HepG2 (cell line): ENCODE data around the gene RPA1. TPM values are rescaled to one million over a fixed set of nuclear protein-coding genes. Genes with fewer than 3 reads are reported as not detected.

Source experiments
- CHD2 ChIP-seq: IDR thresholded peaks from 2 replicates; pipeline ENCODE4 v1.6.1; 2011; ENCODE audit warnings: low read depth, low read length, improper control_type of control experiment
- CREM ChIP-seq, 2 experiments: sonication (generic) in 1 of 2; formaldehyde crosslinking in 1 of 2; IDR thresholded peaks; 2 replicates each; pipeline versions ENCODE4 v1.4.0 to v1.6.1; 2016 to 2020; ENCODE audit warnings: antibody characterized with exemption in 1 of 2, mild to moderate bottlenecking in 1 of 2, missing genetic modification reagents in 1 of 2
- FOXM1 ChIP-seq: sonication (generic); formaldehyde crosslinking; IDR thresholded peaks from 2 replicates; pipeline ENCODE4 v1.5.0; 2020; ENCODE audit warnings: missing genetic modification reagents
- FOXO4 ChIP-seq: sonication (generic); formaldehyde crosslinking; conservative IDR thresholded peaks from 2 replicates; pipeline ENCODE4 v1.8.1; 2023; ENCODE audit warnings: missing genetic modification reagents
- HMG20A ChIP-seq: IDR thresholded peaks from 2 replicates; pipeline ENCODE4 v1.6.1; 2016; ENCODE audit warnings: borderline replicate concordance
- KLF15 ChIP-seq: sonication (generic); formaldehyde crosslinking; IDR thresholded peaks from 2 replicates; pipeline ENCODE4 v1.8.1; 2023; ENCODE audit warnings: borderline replicate concordance, mild to moderate bottlenecking, inconsistent platforms, missing genetic modification reagents, mixed read lengths
- KMT2A ChIP-seq: sonication (generic); formaldehyde crosslinking; IDR thresholded peaks from 2 replicates; pipeline ENCODE4 v1.4.0; 2020; ENCODE audit warnings: missing genetic modification reagents
- LBX2 ChIP-seq: sonication (generic); formaldehyde crosslinking; IDR thresholded peaks from 2 replicates; pipeline ENCODE4 v1.5.0; 2020; ENCODE audit warnings: missing genetic modification reagents, mild to moderate bottlenecking, borderline replicate concordance
- NFYB ChIP-seq: sonication (generic); formaldehyde crosslinking; IDR thresholded peaks from 2 replicates; pipeline ENCODE4 v1.4.0; 2020; ENCODE audit warnings: missing genetic modification reagents
- PHF5A ChIP-seq: IDR thresholded peaks from one replicate; pipeline ENCODE4 v1.6.1; 2018; ENCODE audit warnings: low read depth, missing genetic modification reagents; ENCODE audit not compliant: unreplicated experiment
- SIN3B ChIP-seq: fragments of 150-350 bp; IDR thresholded peaks from 2 replicates; pipeline ENCODE4 v1.6.1; 2014; ENCODE audit warnings: low read length
- SNAPC2 ChIP-seq: sonication (generic); formaldehyde crosslinking; IDR thresholded peaks from 2 replicates; pipeline ENCODE4 v1.8.1; 2022; ENCODE audit warnings: mild to moderate bottlenecking, missing genetic modification reagents
- ZEB1 ChIP-seq: IDR thresholded peaks from 2 replicates; pipeline ENCODE4 v1.6.1; 2012; ENCODE audit warnings: mild to moderate bottlenecking, low read depth, inconsistent platforms; ENCODE audit not compliant: insufficient replicate concordance
- ZFY ChIP-seq: sonication (generic); formaldehyde crosslinking; IDR thresholded peaks from 2 replicates; pipeline ENCODE4 v1.4.0; 2020; ENCODE audit warnings: missing genetic modification reagents
- ZNF142 ChIP-seq: sonication (generic); formaldehyde crosslinking; IDR thresholded peaks from 2 replicates; pipeline ENCODE4 v1.4.0; 2020; ENCODE audit warnings: missing genetic modification reagents
- ZNF253 ChIP-seq: sonication (generic); formaldehyde crosslinking; IDR thresholded peaks from 2 replicates; pipeline ENCODE4 v1.8.0; 2022; ENCODE audit warnings: mild to moderate bottlenecking, missing genetic modification reagents, borderline replicate concordance
- ZNF292 ChIP-seq: sonication (generic); formaldehyde crosslinking; IDR thresholded peaks from 2 replicates; pipeline ENCODE4 v1.8.1; 2022; ENCODE audit warnings: mild to moderate bottlenecking, low read depth, missing genetic modification reagents, borderline replicate concordance
- ZNF333 ChIP-seq: sonication (generic); formaldehyde crosslinking; IDR thresholded peaks from 2 replicates; pipeline ENCODE4 v1.4.0; 2020; ENCODE audit warnings: mild to moderate bottlenecking, missing genetic modification reagents, borderline replicate concordance
- ZNF549 ChIP-seq: sonication (generic); formaldehyde crosslinking; IDR thresholded peaks from 2 replicates; pipeline ENCODE4 v1.5.0; 2020; ENCODE audit warnings: missing genetic modification reagents
- ZNF781 ChIP-seq: sonication (generic); formaldehyde crosslinking; IDR thresholded peaks from 2 replicates; pipeline ENCODE4 v1.5.1; 2020; ENCODE audit warnings: borderline replicate concordance, mild to moderate bottlenecking, missing genetic modification reagents; ENCODE audit errors: not compliant biosample characterization
- ZNF790 ChIP-seq: sonication (generic); formaldehyde crosslinking; IDR thresholded peaks from 2 replicates; pipeline ENCODE4 v1.8.0; 2022; ENCODE audit warnings: missing genetic modification reagents, mild to moderate bottlenecking, borderline replicate concordance
- polyA plus RNA-seq, 8 experiments: library from polyadenylated mRNA; depleted of rRNA in 3 of 8; stranded (reverse) in 7 of 8; unstranded in 1 of 8; fragments of >200 nt; fragmentation: Illumina TruSeq in 4 of 8; extraction: Trizol in 4 of 8; gene quantifications; 2 replicates each; pipeline versions ENCODE4 v1.2.1 to v1.2.3, GENCODE V29; 2011 to 2016; ENCODE audit warnings: low read depth in 4 of 8, missing spikeins in 1 of 8, mixed read lengths in 1 of 8; ENCODE audit not compliant: insufficient read depth in 1 of 8
- total RNA-seq, 5 experiments: library from RNA; depleted of rRNA; stranded (reverse); fragments of >200 nt; fragmentation: Illumina TruSeq; extraction: Trizol; gene quantifications; 2 replicates each; pipeline ENCODE4 v1.2.3, GENCODE V29; 2016; ENCODE audit warnings: low read depth in 1 of 5

Gene RPA1
- total and polyA plus RNA-seq, 2 of the 13 experiments (the other 11 are each of a cell fraction or from before 2014, with no cell fraction given): 13.9 to 37.6 TPM

- TF ChIP-seq ZNF292 (no peak), SIN3B (no peak), ZNF549 (no peak), ZNF781 (CRISPR knock-in tag) (peak; percentile 48), ZNF790 (CRISPR knock-in tag) (no peak), ZNF333 (CRISPR knock-in tag) (no peak), LBX2 (CRISPR knock-in tag) (0 out of 2 replicates have a peak, but pooled peaks have one; percentile 40), ZNF142 (CRISPR knock-in tag) (0 out of 2 replicates have a peak, but pooled peaks have one; percentile 37), KLF15 (no peak), ZFY (peak; percentile 50; the same call in 1 of the 2 replicates), ZNF253 (CRISPR knock-in tag) (no peak), SNAPC2 (no peak), NFYB (no peak), HMG20A (CRISPR knock-in tag) (no peak), ZEB1 (no peak), PHF5A (no peak), KMT2A (CRISPR knock-in tag) (0 out of 2 replicates have a peak, but pooled peaks have one; percentile 23), FOXO4 (CRISPR knock-in tag) (0 out of 2 replicates have a peak, but pooled peaks have one; percentile 22), CHD2 (no peak), FOXM1 (CRISPR knock-in tag) (no peak), CREM (IDR thresholded peaks at IDR 0.05) (no peak), CREM (CRISPR knock-in tag; IDR thresholded peaks at IDR 0.05) (no peak)
These were observed 75.5 kb downstream of the RPA1 start (continued) for GRCh38 chr17:1905190-1905913.
